ENCODE data around the gene NUP88. TPM values are rescaled to one million over a fixed set of nuclear protein-coding genes. Genes with fewer than 3 reads are reported as not detected.

NUP88 gene
- total RNA-seq, 1 experiment from 2014 or later = 50.5 TPM

- TF ChIP-seq TCF7L2 (IDR thresholded peaks at IDR 0.05; ENCODE audit: low read depth, low read length) (no peak), REST (IDR thresholded peaks at IDR 0.05; ENCODE audit: insufficient read depth in 1 of 2, low read depth in 2 of 2, low read length in 1 of 2) (no peak), SIN3A (IDR thresholded peaks at IDR 0.05; ENCODE audit: borderline replicate concordance, insufficient read depth, low read depth, low read length) (no peak), POLR2AphosphoS5 (IDR thresholded peaks at IDR 0.05; ENCODE audit: low read depth, low read length) (no peak), CTCF (IDR thresholded peaks at IDR 0.05) (no peak)
- ATAC-seq (no peak), DNase-seq (ENCODE audit: low read depth, low spot score) (no peak)
- ChIA-PET POLR2A (interaction anchor here (0.7 kb wide), 1 partner anchor 29 kb away, joined by 8 read pairs; no protein-coding TSS in a partner anchor), CTCF (no interaction called here)
- in situ Hi-C loops (cut with HindIII; ENCODE audit: low pct_unique_long_range_greater_than_20kb, low sequenced_read_pairs) (no loop called here), intact Hi-C loops (cut with micrococcal nuclease; ENCODE audit: unreplicated experiment) (no loop called here)
- BruUV-seq (replicated peaks) = no TSS peak
- Histone ChIP-seq H3K4me1 (ENCODE audit: control insufficient read depth, insufficient read depth, low read length) (peaks cover 5% of the 10 kb centered on the region; the same call in 1 of the 2 replicates), H3K9me3 (ENCODE audit: control insufficient read depth, insufficient read depth, low read depth, low read length) (no peaks in the 10 kb centered on the region), H3K4me3 (ENCODE audit: low read depth in 2 of 2, low read length in 2 of 2) (no peak overlapping the region), H3K36me3 (ENCODE audit: control insufficient read depth, insufficient read depth, low read length) (peaks cover 35% of the 10 kb centered on the region), H3K27me3 (ENCODE audit: control insufficient read depth, insufficient read depth, low read length) (no peaks in the 10 kb centered on the region), H3K27ac (ENCODE audit: low read length) (no peak overlapping the region)
Measured at GRCh38 chr17:5434984-5435383, 15.5 kb upstream of the NUP88 start.

GRCh38 chr17:5431949-5432556 is 12.6 kb upstream of the NUP88 start:
- Histone ChIP-seq H3K4me1 (ENCODE audit: control insufficient read depth, insufficient read depth, low read length) (no peaks in the 10 kb centered on the region), H3K9me3 (ENCODE audit: control insufficient read depth, insufficient read depth, low read depth, low read length) (no peaks in the 10 kb centered on the region), H3K4me3 (ENCODE audit: low read depth in 2 of 2, low read length in 2 of 2) (no peak overlapping the region), H3K27me3 (ENCODE audit: control insufficient read depth, insufficient read depth, low read length) (no peaks in the 10 kb centered on the region), H3K36me3 (ENCODE audit: control insufficient read depth, insufficient read depth, low read length) (peaks cover 31% of the 10 kb centered on the region), H3K27ac (ENCODE audit: low read length) (no peak overlapping the region)
- peak; percentile 27; the same call in 1 of the 2 replicates for TF ChIP-seq POLR2AphosphoS5 (IDR thresholded peaks at IDR 0.05; ENCODE audit: low read depth, low read length)
- TF ChIP-seq CTCF (IDR thresholded peaks at IDR 0.05) = no peak
- no peak for TF ChIP-seq TCF7L2 (IDR thresholded peaks at IDR 0.05; ENCODE audit: low read depth, low read length)
- in situ Hi-C loops (cut with HindIII; ENCODE audit: low pct_unique_long_range_greater_than_20kb, low sequenced_read_pairs) = no loop called here
- intact Hi-C loops (cut with micrococcal nuclease; ENCODE audit: unreplicated experiment) = no loop called here
- CTCF ChIA-PET = no interaction called here
- DNase-seq (ENCODE audit: low read depth, low spot score) = no peak
- no TSS peak for BruUV-seq (replicated peaks)
- POLR2A ChIA-PET = interaction anchor here (0.6 kb wide), 3 partner anchors 11 to 178 kb away, joined by 3 to 8 read pairs (median 3); partner anchors contain the start of gene DERL2
- no peak for ATAC-seq

Data from Panc1 (cell line).